Measurements from ENCODE around the gene KIF1C.
A peak's percentile ranks its signal among the peaks of the same experiment; 100 is the strongest.

Gene KIF1C

GRCh38 chr17:4997302-4998026, at the start of gene KIF1C, which contains the start of gene INCA1:
Gene KIF1C (plus strand): TSS chr17:4997950. CDS start chr17:5000247, 2,297 bp downstream.
Gene INCA1 (minus strand): TSS chr17:4997522. CDS start chr17:4994437, 3,085 bp downstream.
- FAIRE-seq: no peak

- FAIRE-seq: no peak
Measured at GRCh38 chr17:4948166-4948930, 49.4 kb upstream of the KIF1C start, which contains the start of gene PFN1. Gene PFN1 (minus strand): TSS chr17:4948530. CDS start chr17:4948394, 136 bp downstream.

- FAIRE-seq: no peak
Measured at GRCh38 chr17:4948931-4949320, 48.8 kb upstream of the KIF1C start.

GRCh38 chr17:4949321-4950074, 48.3 kb upstream of the KIF1C start:
- FAIRE-seq: no peak

GRCh38 chr17:4950075-4950745, 47.5 kb upstream of the KIF1C start:
- FAIRE-seq: no peak

GRCh38 chr17:4950746-4951204, 47.0 kb upstream of the KIF1C start, which contains the start of gene ENO3:
Gene ENO3 (plus strand): TSS chr17:4951119. CDS start chr17:4951830, 711 bp downstream.
- FAIRE-seq: no peak

GRCh38 chr17:4951486-4951885, 46.3 kb upstream of the KIF1C start:
- FAIRE-seq: no peak

GRCh38 chr17:4953451-4953961, 44.2 kb upstream of the KIF1C start:
- no peak for FAIRE-seq

GRCh38 chr17:4955091-4955490, 42.7 kb upstream of the KIF1C start:
- FAIRE-seq: no peak

- no peak for FAIRE-seq
Measured at GRCh38 chr17:4956493-4957061, 41.2 kb upstream of the KIF1C start.

- no peak for FAIRE-seq
Measured at GRCh38 chr17:4958102-4958501, 39.6 kb upstream of the KIF1C start.

- FAIRE-seq: no peak
Measured at GRCh38 chr17:4959261-4959965, 38.3 kb upstream of the KIF1C start.

- no peak for FAIRE-seq
Measured at GRCh38 chr17:4960279-4960922, 37.3 kb upstream of the KIF1C start.

GRCh38 chr17:4965311-4965986, 32.3 kb upstream of the KIF1C start:
- no peak for FAIRE-seq

GRCh38 chr17:4966844-4967538, 30.8 kb upstream of the KIF1C start:
- FAIRE-seq: peak; percentile 99

GRCh38 chr17:4967539-4968485, 29.9 kb upstream of the KIF1C start, which contains the start of gene SPAG7:
Gene SPAG7 (minus strand): TSS chr17:4967817. CDS start chr17:4967804, 13 bp downstream.
- peak; percentile 63 for FAIRE-seq

- FAIRE-seq: no peak
Measured at GRCh38 chr17:4968486-4969046, 29.2 kb upstream of the KIF1C start.
